CD4-positive, alpha-beta T cell treated with Interleukin-6 for 4 hours (primary cell): ENCODE data around the gene PITX2.
"Not testable (repeated sequence)": the region's sequence is repeated elsewhere in the genome, so short reads cannot be mapped to it uniquely, and the experiment has no call there.

Experiments used
- DNase-seq: peaks from one replicate; pipeline ENCODE4 v3.0.0-alpha.2; 2020; ENCODE audit warnings: mixed read lengths

The PITX2 gene

GRCh38 chr4:110610620-110610939 is 12.3 kb downstream of the PITX2 start:
- DNase-seq: no peak

GRCh38 chr4:110609044-110609750 is 13.7 kb downstream of the PITX2 start:
- no peak for DNase-seq

GRCh38 chr4:110605077-110605476 is 17.8 kb downstream of the PITX2 start:
- DNase-seq: no peak

GRCh38 chr4:110602061-110602460 is 20.8 kb downstream of the PITX2 start:
- no peak for DNase-seq

- DNase-seq: no peak
Observed at GRCh38 chr4:110597582-110597981, 25.3 kb downstream of the PITX2 start.

GRCh38 chr4:110596431-110596830 is 26.4 kb downstream of the PITX2 start:
- no peak for DNase-seq

- DNase-seq: no peak
Observed at GRCh38 chr4:110595583-110595982, 27.3 kb downstream of the PITX2 start.

- no peak for DNase-seq
Observed at GRCh38 chr4:110589297-110589696, 33.6 kb downstream of the PITX2 start.

GRCh38 chr4:110587666-110588285 is 35.1 kb downstream of the PITX2 start:
- DNase-seq: no peak

- DNase-seq: no peak
Observed at GRCh38 chr4:110586131-110586850, 36.6 kb downstream of the PITX2 start.

- not testable (repeated sequence) for DNase-seq
Observed at GRCh38 chr4:110576696-110577095, 46.2 kb downstream of the PITX2 start.
